Left ventricle myocardium inferior (tissue), 1 donor: ENCODE results near the gene SIX5. TPM values are rescaled to one million over a fixed set of nuclear protein-coding genes. Genes with fewer than 3 reads are reported as not detected.
A peak's percentile ranks its signal among the peaks of the same experiment; 100 is the strongest.

Source experiments
- DNase-seq: peaks from one replicate; pipeline ENCODE4 v3.0.0-alpha.2; 2020
- H3K27ac ChIP-seq: fragments of 200-600 bp; replicated peaks from 2 replicates; pipeline ENCODE4 v1.8.0; 2021
- H3K27me3 ChIP-seq: fragments of 200-600 bp; 2 replicates; pipeline ENCODE4 v1.8.0; 2021; ENCODE audit warnings: low read depth
- H3K36me3 ChIP-seq: fragments of 200-600 bp; 2 replicates; pipeline ENCODE4 v1.8.0; 2021
- H3K4me1 ChIP-seq: fragments of 200-600 bp; 2 replicates; pipeline ENCODE4 v1.8.0; 2021
- H3K4me3 ChIP-seq: fragments of 200-600 bp; 2 replicates; pipeline ENCODE4 v1.8.0; 2021; ENCODE audit warnings: mild to moderate bottlenecking, moderate library complexity
- H3K9me3 ChIP-seq: fragments of 200-600 bp; replicated peaks from 2 replicates; pipeline ENCODE4 v1.8.0; 2021
- CTCF ChIP-seq: fragments of 200-600 bp; IDR thresholded peaks from 2 replicates; pipeline ENCODE4 v1.8.0; 2021; ENCODE audit warnings: antibody characterized with exemption, mild to moderate bottlenecking, borderline replicate concordance
- intact Hi-C: fragments of 100-400 bp; cut with micrococcal nuclease; formaldehyde crosslinking; loops from one replicate; pipeline ENCODE4 v1.11.0; 2022
- total RNA-seq: library from RNA; stranded (reverse); fragmentation: NEBNext Ultra II Directional; extraction: Animal tissue kit (Norgen Biotek cat#: 25700); gene quantifications from one replicate; pipeline ENCODE4 v1.2.1, GENCODE V29; 2021
- donor health status: DM: no; HTN: yes; CAD: no; lungs with severe emphysema.

The SIX5 gene
- total RNA-seq, 1 donor from 2014 or later: 21.8 TPM

- intact Hi-C loops: no loop called here
- DNase-seq: peak; percentile 56
- Histone ChIP-seq H3K4me3 (no peak overlapping the region), H3K27ac (no peak overlapping the region), H3K27me3 (no peaks in the 10 kb centered on the region), H3K9me3 (no peaks in the 10 kb centered on the region), H3K36me3 (no peaks in the 10 kb centered on the region), H3K4me1 (peaks cover 12% of the 10 kb centered on the region)
- peak; percentile 94 for TF ChIP-seq CTCF
Observed at GRCh38 chr19:45798995-45799517, 30.0 kb upstream of the SIX5 start.

- intact Hi-C loops: no loop called here
- Histone ChIP-seq H3K4me3 (no peak overlapping the region), H3K27ac (no peak overlapping the region), H3K4me1 (peaks cover 39% of the 10 kb centered on the region), H3K36me3 (peaks cover 13% of the 10 kb centered on the region), H3K9me3 (no peaks in the 10 kb centered on the region), H3K27me3 (no peaks in the 10 kb centered on the region)
- no peak for DNase-seq
- TF ChIP-seq CTCF: no peak
Observed at GRCh38 chr19:45794627-45795026, 25.6 kb upstream of the SIX5 start.

GRCh38 chr19:45793876-45794275 lies 24.8 kb upstream of the SIX5 start:
- DNase-seq: no peak
- no peak for TF ChIP-seq CTCF
- intact Hi-C loops: no loop called here
- H3K4me3 ChIP-seq: no peak overlapping the region
- H3K36me3 ChIP-seq: peaks cover 21% of the 10 kb centered on the region
- H3K27ac ChIP-seq: no peak overlapping the region
- no peaks in the 10 kb centered on the region for H3K9me3 ChIP-seq
- H3K27me3 ChIP-seq: no peaks in the 10 kb centered on the region
- H3K4me1 ChIP-seq: peaks cover 39% of the 10 kb centered on the region

- Histone ChIP-seq H3K27ac (peak overlapping the region; percentile 92), H3K4me3 (peak overlapping the region; percentile 80), H3K36me3 (peaks cover 28% of the 10 kb centered on the region), H3K9me3 (no peaks in the 10 kb centered on the region), H3K27me3 (no peaks in the 10 kb centered on the region), H3K4me1 (peaks cover 41% of the 10 kb centered on the region)
- no peak for TF ChIP-seq CTCF
- intact Hi-C loops: no loop called here
- DNase-seq: no peak
Observed at GRCh38 chr19:45793178-45793564, 24.1 kb upstream of the SIX5 start.

GRCh38 chr19:45792470-45793177 lies 23.6 kb upstream of the SIX5 start, which contains the start of gene DMWD:
TSS of gene DMWD (minus strand) at chr19:45792845. CDS start at chr19:45792756, 89 bp downstream.
- peak; percentile 100 for DNase-seq
- no peak for TF ChIP-seq CTCF
- Histone ChIP-seq H3K9me3 (no peaks in the 10 kb centered on the region), H3K4me3 (peak within 1 kb of the TSS; percentile 80), H3K36me3 (peaks cover 32% of the 10 kb centered on the region), H3K4me1 (peaks cover 47% of the 10 kb centered on the region), H3K27ac (peak within 1 kb of the TSS; percentile 92), H3K27me3 (no peaks in the 10 kb centered on the region)
- intact Hi-C loops: no loop called here
